Dendritic cell treated with granulocyte-macrophage colony-stimulating factor and Interleukin-4, amounts not matched to agents 40 ng/mL and 50 ng/mL, for 4 days (primary cell): ENCODE measurements around the gene CTNNBIP1.
A peak's percentile ranks its signal among the peaks of the same experiment; 100 is the strongest.
"Not testable (repeated sequence)": the region's sequence is repeated elsewhere in the genome, so short reads cannot be mapped to it uniquely, and the experiment has no call there.

Source experiments
- H3K27ac Mint-ChIP-seq: one replicate; pipeline ENCODE4 v1.8.0; 2022; ENCODE audit warnings: mild to moderate bottlenecking, mixed read lengths
- H3K27me3 Mint-ChIP-seq: one replicate; pipeline ENCODE4 v1.8.0; 2022; ENCODE audit warnings: mild to moderate bottlenecking, mixed read lengths
- H3K36me3 Mint-ChIP-seq: one replicate; pipeline ENCODE4 v1.8.0; 2022; ENCODE audit warnings: low read depth, mixed read lengths
- H3K4me1 Mint-ChIP-seq: one replicate; pipeline ENCODE4 v1.8.0; 2022; ENCODE audit warnings: low read depth, mixed read lengths
- H3K4me3 Mint-ChIP-seq: one replicate; pipeline ENCODE4 v1.8.0; 2022; ENCODE audit warnings: mild to moderate bottlenecking, moderate library complexity, mixed read lengths
- H3K9me3 Mint-ChIP-seq: one replicate; pipeline ENCODE4 v1.8.0; 2022; ENCODE audit warnings: mixed read lengths
- intact Hi-C: fragments of 100-400 bp; cut with micrococcal nuclease; formaldehyde crosslinking; loops from one replicate; pipeline ENCODE4 v1.15.0; 2022

Gene CTNNBIP1

GRCh38 chr1:9820521-9820920 lies 89.5 kb downstream of the CTNNBIP1 start:
- H3K36me3 Mint-ChIP-seq, result no peaks in the 10 kb centered on the region
- no peak overlapping the region for H3K4me3 Mint-ChIP-seq
- H3K9me3 Mint-ChIP-seq, result no peaks in the 10 kb centered on the region
- H3K27ac Mint-ChIP-seq, result no peak overlapping the region
- intact Hi-C loops, result no loop called here
- no peaks in the 10 kb centered on the region for H3K27me3 Mint-ChIP-seq
- H3K4me1 Mint-ChIP-seq, result peaks cover 33% of the 10 kb centered on the region

GRCh38 chr1:9817734-9818133 lies 92.3 kb downstream of the CTNNBIP1 start:
- peaks cover 31% of the 10 kb centered on the region for H3K4me1 Mint-ChIP-seq
- H3K27ac Mint-ChIP-seq, result no peak overlapping the region
- no peak overlapping the region for H3K4me3 Mint-ChIP-seq
- H3K9me3 Mint-ChIP-seq, result no peaks in the 10 kb centered on the region
- H3K36me3 Mint-ChIP-seq, result no peaks in the 10 kb centered on the region
- no peaks in the 10 kb centered on the region for H3K27me3 Mint-ChIP-seq
- intact Hi-C loops, result loop anchor here (5.0 kb wide), 1 partner anchor 45 kb away; no protein-coding TSS in a partner anchor

GRCh38 chr1:9816199-9816598 lies 93.9 kb downstream of the CTNNBIP1 start:
- Mint-ChIP-seq H3K36me3 (no peaks in the 10 kb centered on the region), H3K4me3 (no peak overlapping the region), H3K4me1 (peaks cover 31% of the 10 kb centered on the region), H3K9me3 (no peaks in the 10 kb centered on the region), H3K27ac (no peak overlapping the region), H3K27me3 (no peaks in the 10 kb centered on the region)
- intact Hi-C loops, result loop anchor here (5.0 kb wide), 1 partner anchor 46 kb away; no protein-coding TSS in a partner anchor

GRCh38 chr1:9815150-9815549 lies 94.9 kb downstream of the CTNNBIP1 start:
- Mint-ChIP-seq H3K9me3 (no peaks in the 10 kb centered on the region), H3K4me1 (peaks cover 24% of the 10 kb centered on the region), H3K27ac (peak overlapping the region; percentile 39), H3K4me3 (no peak overlapping the region), H3K36me3 (no peaks in the 10 kb centered on the region), H3K27me3 (no peaks in the 10 kb centered on the region)
- intact Hi-C loops, result loop anchor here (5.0 kb wide), 1 partner anchor 47 kb away; no protein-coding TSS in a partner anchor

GRCh38 chr1:9814619-9815018 lies 95.5 kb downstream of the CTNNBIP1 start:
- H3K36me3 Mint-ChIP-seq, result no peaks in the 10 kb centered on the region
- no peaks in the 10 kb centered on the region for H3K9me3 Mint-ChIP-seq
- H3K27me3 Mint-ChIP-seq, result no peaks in the 10 kb centered on the region
- H3K27ac Mint-ChIP-seq, result peak overlapping the region; percentile 39
- H3K4me1 Mint-ChIP-seq, result peaks cover 26% of the 10 kb centered on the region
- intact Hi-C loops, result loop anchor here (5.0 kb wide), 1 partner anchor 48 kb away; no protein-coding TSS in a partner anchor
- peak overlapping the region; percentile 6 for H3K4me3 Mint-ChIP-seq

- Mint-ChIP-seq H3K4me3 (no peak overlapping the region), H3K27me3 (no peaks in the 10 kb centered on the region), H3K36me3 (peaks cover 7% of the 10 kb centered on the region), H3K9me3 (no peaks in the 10 kb centered on the region), H3K27ac (no peak overlapping the region), H3K4me1 (peaks cover 39% of the 10 kb centered on the region)
- intact Hi-C loops, result no loop called here
Observed at GRCh38 chr1:9811239-9811966, 98.7 kb downstream of the CTNNBIP1 start.

GRCh38 chr1:9809100-9809510 lies 101.0 kb downstream of the CTNNBIP1 start:
- no peaks in the 10 kb centered on the region for H3K27me3 Mint-ChIP-seq
- H3K4me1 Mint-ChIP-seq, result peaks cover 19% of the 10 kb centered on the region
- H3K36me3 Mint-ChIP-seq, result peaks cover 7% of the 10 kb centered on the region
- no peak overlapping the region for H3K27ac Mint-ChIP-seq
- H3K9me3 Mint-ChIP-seq, result no peaks in the 10 kb centered on the region
- intact Hi-C loops, result no loop called here
- H3K4me3 Mint-ChIP-seq, result no peak overlapping the region

- Mint-ChIP-seq H3K4me1 (peaks cover 19% of the 10 kb centered on the region), H3K9me3 (no peaks in the 10 kb centered on the region), H3K27ac (no peak overlapping the region), H3K36me3 (peaks cover 7% of the 10 kb centered on the region), H3K27me3 (no peaks in the 10 kb centered on the region), H3K4me3 (no peak overlapping the region)
- intact Hi-C loops, result no loop called here
Observed at GRCh38 chr1:9808459-9808858, 101.6 kb downstream of the CTNNBIP1 start.

- H3K36me3 Mint-ChIP-seq, result peaks cover 7% of the 10 kb centered on the region
- H3K27me3 Mint-ChIP-seq, result no peaks in the 10 kb centered on the region
- H3K4me3 Mint-ChIP-seq, result no peak overlapping the region
- peaks cover 20% of the 10 kb centered on the region for H3K4me1 Mint-ChIP-seq
- no peaks in the 10 kb centered on the region for H3K9me3 Mint-ChIP-seq
- intact Hi-C loops, result no loop called here
- H3K27ac Mint-ChIP-seq, result no peak overlapping the region
Observed at GRCh38 chr1:9807541-9807940, 102.5 kb downstream of the CTNNBIP1 start.

GRCh38 chr1:9805972-9806371 lies 104.1 kb downstream of the CTNNBIP1 start:
- H3K4me3 Mint-ChIP-seq, H3K27ac Mint-ChIP-seq, H3K27me3 Mint-ChIP-seq, H3K9me3 Mint-ChIP-seq, H3K36me3 Mint-ChIP-seq, intact Hi-C loops: not testable (repeated sequence)
- H3K4me1 Mint-ChIP-seq, result peaks cover 24% of the 10 kb centered on the region

- H3K4me1 Mint-ChIP-seq, result peaks cover 25% of the 10 kb centered on the region
- no peak overlapping the region for H3K4me3 Mint-ChIP-seq
- no peak overlapping the region for H3K27ac Mint-ChIP-seq
- no peaks in the 10 kb centered on the region for H3K27me3 Mint-ChIP-seq
- intact Hi-C loops, result no loop called here
- H3K36me3 Mint-ChIP-seq, result peaks cover 7% of the 10 kb centered on the region
- H3K9me3 Mint-ChIP-seq, result no peaks in the 10 kb centered on the region
Observed at GRCh38 chr1:9805006-9805508, 105.0 kb downstream of the CTNNBIP1 start.

- H3K27me3 Mint-ChIP-seq, H3K36me3 Mint-ChIP-seq, intact Hi-C loops, H3K27ac Mint-ChIP-seq, H3K9me3 Mint-ChIP-seq, H3K4me3 Mint-ChIP-seq: not testable (repeated sequence)
- peaks cover 26% of the 10 kb centered on the region for H3K4me1 Mint-ChIP-seq
Observed at GRCh38 chr1:9803003-9803918, 106.8 kb downstream of the CTNNBIP1 start.

GRCh38 chr1:9801909-9802308 lies 108.2 kb downstream of the CTNNBIP1 start:
- Mint-ChIP-seq H3K36me3 (no peaks in the 10 kb centered on the region), H3K27me3 (no peaks in the 10 kb centered on the region), H3K4me3 (no peak overlapping the region), H3K4me1 (peaks cover 30% of the 10 kb centered on the region), H3K27ac (no peak overlapping the region), H3K9me3 (no peaks in the 10 kb centered on the region)
- intact Hi-C loops, result no loop called here
